GM12878 (cell line): ENCODE results near the gene HOXB2. TPM values are rescaled to one million over a fixed set of nuclear protein-coding genes. Genes with fewer than 3 reads are reported as not detected.

Experiments used
- BACH1 ChIP-seq: fragments of 450-650 bp; IDR thresholded peaks from 2 replicates; pipeline ENCODE4 v1.6.1; 2017; ENCODE audit warnings: mild to moderate bottlenecking, borderline replicate concordance
- CTCF ChIP-seq, 3 experiments: IDR thresholded peaks in 2 of 3; conservative IDR thresholded peaks in 1 of 3; 2 replicates each; pipeline ENCODE4 v1.5.1; 2011; ENCODE audit warnings: low read depth in 3 of 3, low read length in 3 of 3, mild to moderate bottlenecking in 3 of 3, control low read depth in 2 of 3, moderate library complexity in 2 of 3, inconsistent platforms in 1 of 3, mixed read lengths in 1 of 3; ENCODE audit not compliant: control insufficient read depth in 2 of 3, insufficient read depth in 1 of 3; ENCODE audit errors: extremely low read depth in 1 of 3
- HDAC2 ChIP-seq: fragments of 200-600 bp; sonication (generic); IDR thresholded peaks from 2 replicates; pipeline ENCODE4 v1.6.1; 2017
- NFXL1 ChIP-seq: fragments of 450-650 bp; IDR thresholded peaks from 2 replicates; pipeline ENCODE4 v1.6.1; 2017; ENCODE audit warnings: antibody characterized with exemption, mild to moderate bottlenecking, borderline replicate concordance
- SIX5 ChIP-seq: IDR thresholded peaks from 2 replicates; pipeline ENCODE4 v1.6.1; 2011; ENCODE audit warnings: mild to moderate bottlenecking, low read depth, low read length, moderate library complexity; ENCODE audit not compliant: severe bottlenecking
- ZSCAN29 ChIP-seq: fragments of 450-650 bp; IDR thresholded peaks from 2 replicates; pipeline ENCODE4 v1.6.1; 2017; ENCODE audit warnings: mild to moderate bottlenecking, moderate library complexity
- polyA plus RNA-seq, 11 experiments: library from polyadenylated mRNA; depleted of rRNA in 4 of 11; unstranded in 6 of 11; stranded (reverse) in 5 of 11; fragments of >200 nt; fragmentation: Nextera tagmentation in 4 of 11; fragmentation: Illumina TruSeq in 1 of 11; extraction: Ambion mirVana in 4 of 11; extraction: Trizol in 1 of 11; gene quantifications; 1 replicate in 1 of 11; 2 replicates in 10 of 11; pipeline versions ENCODE4 v1.2.1 to v1.2.3, GENCODE V29; 2011 to 2016; ENCODE audit warnings: inconsistent platforms in 2 of 11, missing spikeins in 2 of 11, low read depth in 1 of 11
- total RNA-seq, 4 experiments: library from RNA; depleted of rRNA in 3 of 4; stranded (reverse); fragments of >200 nt in 3 of 4; fragmentation: Illumina TruSeq in 1 of 4; extraction: Trizol in 1 of 4; gene quantifications; 2 replicates each; pipeline versions ENCODE4 v1.2.1 to v1.2.3, GENCODE V29; 2013 to 2021
- TF ChIP-seq, protein P1 (sequence below): fragments of 150-350 bp; IDR thresholded peaks from 2 replicates; pipeline ENCODE4 v1.6.1; 2016; ENCODE audit warnings: low read depth, low read length

HOXB2 gene
- total and polyA plus RNA-seq, 10 of the 15 experiments (the other 5 are each of a cell fraction or from before 2014, with no cell fraction given): 0.16 to 8.8 (median 2.3) TPM

DNA sequence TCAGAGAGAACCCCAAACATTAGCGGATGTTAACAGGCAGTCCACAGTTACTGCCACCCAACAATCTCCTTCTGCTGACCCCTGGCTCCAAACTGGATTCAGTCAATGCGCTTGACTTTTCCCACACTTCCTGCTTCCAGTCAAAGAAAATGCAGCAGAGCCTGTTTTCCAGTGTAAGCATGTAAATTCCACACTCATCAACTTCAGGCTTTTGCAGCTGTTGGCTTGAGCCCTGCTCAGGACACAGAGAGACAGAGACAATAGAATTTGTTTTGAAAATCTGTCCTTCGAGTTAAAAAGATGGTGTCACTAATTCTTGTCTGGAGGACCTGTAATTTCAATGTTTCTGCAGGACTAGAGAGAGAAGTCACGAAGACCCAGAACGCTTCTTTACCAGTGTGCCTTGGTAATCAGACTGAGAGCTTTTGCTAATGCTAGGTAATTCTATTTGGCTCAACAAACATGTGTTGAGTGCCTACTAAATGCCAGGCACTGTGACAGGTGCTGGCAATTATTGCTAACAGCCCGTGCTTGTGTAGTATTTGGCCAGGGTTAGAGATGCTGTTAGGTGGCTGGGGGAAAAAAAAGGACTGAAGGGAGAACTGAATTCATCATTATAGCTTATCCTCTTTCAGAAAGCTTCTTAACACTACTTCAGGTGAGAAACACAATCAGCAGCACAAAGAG, 46.6 kb downstream of the HOXB2 start (continued):
- TF ChIP-seq, protein P1, sequence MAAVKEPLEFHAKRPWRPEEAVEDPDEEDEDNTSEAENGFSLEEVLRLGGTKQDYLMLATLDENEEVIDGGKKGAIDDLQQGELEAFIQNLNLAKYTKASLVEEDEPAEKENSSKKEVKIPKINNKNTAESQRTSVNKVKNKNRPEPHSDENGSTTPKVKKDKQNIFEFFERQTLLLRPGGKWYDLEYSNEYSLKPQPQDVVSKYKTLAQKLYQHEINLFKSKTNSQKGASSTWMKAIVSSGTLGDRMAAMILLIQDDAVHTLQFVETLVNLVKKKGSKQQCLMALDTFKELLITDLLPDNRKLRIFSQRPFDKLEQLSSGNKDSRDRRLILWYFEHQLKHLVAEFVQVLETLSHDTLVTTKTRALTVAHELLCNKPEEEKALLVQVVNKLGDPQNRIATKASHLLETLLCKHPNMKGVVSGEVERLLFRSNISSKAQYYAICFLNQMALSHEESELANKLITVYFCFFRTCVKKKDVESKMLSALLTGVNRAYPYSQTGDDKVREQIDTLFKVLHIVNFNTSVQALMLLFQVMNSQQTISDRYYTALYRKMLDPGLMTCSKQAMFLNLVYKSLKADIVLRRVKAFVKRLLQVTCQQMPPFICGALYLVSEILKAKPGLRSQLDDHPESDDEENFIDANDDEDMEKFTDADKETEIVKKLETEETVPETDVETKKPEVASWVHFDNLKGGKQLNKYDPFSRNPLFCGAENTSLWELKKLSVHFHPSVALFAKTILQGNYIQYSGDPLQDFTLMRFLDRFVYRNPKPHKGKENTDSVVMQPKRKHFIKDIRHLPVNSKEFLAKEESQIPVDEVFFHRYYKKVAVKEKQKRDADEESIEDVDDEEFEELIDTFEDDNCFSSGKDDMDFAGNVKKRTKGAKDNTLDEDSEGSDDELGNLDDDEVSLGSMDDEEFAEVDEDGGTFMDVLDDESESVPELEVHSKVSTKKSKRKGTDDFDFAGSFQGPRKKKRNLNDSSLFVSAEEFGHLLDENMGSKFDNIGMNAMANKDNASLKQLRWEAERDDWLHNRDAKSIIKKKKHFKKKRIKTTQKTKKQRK: no peak
- TF ChIP-seq HDAC2 (no peak), ZSCAN29 (no peak), SIX5 (no peak), BACH1 (no peak), CTCF (IDR thresholded peaks at IDR 0.05 in 2 of 3, conservative IDR thresholded peaks at IDR 0.05 in 1 of 3; ENCODE audit: control insufficient read depth in 2 of 3, extremely low read depth in 1 of 3, insufficient read depth in 1 of 3, low read depth in 3 of 3, low read length in 3 of 3) (no peak), NFXL1 (no peak)
